Posterior vena cava (tissue), 2 donors: ENCODE data around the gene SEMA3E. TPM values are rescaled to one million over a fixed set of nuclear protein-coding genes. Genes with fewer than 3 reads are reported as not detected.

Source experiments
- DNase-seq: peaks from one replicate; pipeline ENCODE4 v3.0.0-alpha.2; 2020; ENCODE audit warnings: low spot score
- intact Hi-C, 2 donors: fragments of 100-400 bp; cut with DNase I; formaldehyde crosslinking; loops; one replicate each; pipeline versions ENCODE4 v1.14.1 to v1.14.2; 2022 to 2023
- total RNA-seq, 2 donors: library from RNA; stranded (reverse); fragmentation: NEBNext Ultra II Directional; extraction: Animal tissue kit (Norgen Biotek cat#: 25700); gene quantifications; one replicate each; pipeline ENCODE4 v1.2.1, GENCODE V29; 2021
- donor health status: DM: yes; HTN: yes; CAD: no.
- donor health status: DM: yes; HTN: yes; CAD: no.

The SEMA3E gene
- total RNA-seq, 2 donors from 2014 or later: 1.9 to 2.2 TPM

- no peak for DNase-seq
- intact Hi-C loops: no loop called here
Observed at GRCh38 chr7:83514977-83515376, 134.0 kb downstream of the SEMA3E start.

GRCh38 chr7:83509255-83510021 is 139.5 kb downstream of the SEMA3E start:
- intact Hi-C loops: no loop called here
- no peak for DNase-seq

- intact Hi-C loops: no loop called here
- DNase-seq: no peak
Observed at GRCh38 chr7:83504330-83504729, 144.6 kb downstream of the SEMA3E start.

GRCh38 chr7:83502636-83503035 is 146.3 kb downstream of the SEMA3E start:
- DNase-seq: no peak
- intact Hi-C loops: no loop called here

GRCh38 chr7:83494683-83495082 is 154.3 kb downstream of the SEMA3E start:
- no peak for DNase-seq
- intact Hi-C loops: no loop called here

GRCh38 chr7:83492802-83493201 is 156.1 kb downstream of the SEMA3E start:
- intact Hi-C loops: no loop called here
- DNase-seq: no peak

GRCh38 chr7:83487801-83488200 is 161.1 kb downstream of the SEMA3E start:
- no peak for DNase-seq
- intact Hi-C loops: no loop called here

GRCh38 chr7:83486957-83487356 is 162.0 kb downstream of the SEMA3E start:
- intact Hi-C loops: no loop called here

GRCh38 chr7:83486536-83486935 is 162.4 kb downstream of the SEMA3E start:
- intact Hi-C loops: no loop called here
- no peak for DNase-seq

More at GRCh38 chr7:83486957-83487356, 162.0 kb downstream of the SEMA3E start:
- no peak for DNase-seq

- no peak for DNase-seq
- intact Hi-C loops: no loop called here
Observed at GRCh38 chr7:83484826-83485225, 164.1 kb downstream of the SEMA3E start.

GRCh38 chr7:83484266-83484665 is 164.7 kb downstream of the SEMA3E start:
- intact Hi-C loops: no loop called here
- DNase-seq: no peak

- no peak for DNase-seq
- intact Hi-C loops: no loop called here
Observed at GRCh38 chr7:83478616-83479015, 170.3 kb downstream of the SEMA3E start.

- intact Hi-C loops: no loop called here
- no peak for DNase-seq
Observed at GRCh38 chr7:83476511-83477050, 172.4 kb downstream of the SEMA3E start.

- DNase-seq: no peak
- intact Hi-C loops: no loop called here
Observed at GRCh38 chr7:83475420-83475819, 173.5 kb downstream of the SEMA3E start.

- no peak for DNase-seq
- intact Hi-C loops: no loop called here
Observed at GRCh38 chr7:83472376-83472775, 176.6 kb downstream of the SEMA3E start.

- no peak for DNase-seq
- intact Hi-C loops: no loop called here
Observed at GRCh38 chr7:83469491-83469890, 179.4 kb downstream of the SEMA3E start.

GRCh38 chr7:83469076-83469475 is 179.9 kb downstream of the SEMA3E start:
- DNase-seq: no peak
- intact Hi-C loops: no loop called here

GRCh38 chr7:83468251-83468739 is 180.6 kb downstream of the SEMA3E start:
- peak; percentile 92 for DNase-seq
- intact Hi-C loops: no loop called here

- no peak for DNase-seq
- intact Hi-C loops: no loop called here
Observed at GRCh38 chr7:83467493-83467892, 181.4 kb downstream of the SEMA3E start.

GRCh38 chr7:83466956-83467355 is 182.0 kb downstream of the SEMA3E start:
- intact Hi-C loops: no loop called here
- no peak for DNase-seq
